ENCODE data around the gene NT5DC1. TPM values are rescaled to one million over a fixed set of nuclear protein-coding genes. Genes with fewer than 3 reads are reported as not detected.

NT5DC1 gene
- polyA plus RNA-seq, 2 of the 4 experiments (the other 2 are of a cell fraction) = 26.9 to 31.5 TPM

DNA sequence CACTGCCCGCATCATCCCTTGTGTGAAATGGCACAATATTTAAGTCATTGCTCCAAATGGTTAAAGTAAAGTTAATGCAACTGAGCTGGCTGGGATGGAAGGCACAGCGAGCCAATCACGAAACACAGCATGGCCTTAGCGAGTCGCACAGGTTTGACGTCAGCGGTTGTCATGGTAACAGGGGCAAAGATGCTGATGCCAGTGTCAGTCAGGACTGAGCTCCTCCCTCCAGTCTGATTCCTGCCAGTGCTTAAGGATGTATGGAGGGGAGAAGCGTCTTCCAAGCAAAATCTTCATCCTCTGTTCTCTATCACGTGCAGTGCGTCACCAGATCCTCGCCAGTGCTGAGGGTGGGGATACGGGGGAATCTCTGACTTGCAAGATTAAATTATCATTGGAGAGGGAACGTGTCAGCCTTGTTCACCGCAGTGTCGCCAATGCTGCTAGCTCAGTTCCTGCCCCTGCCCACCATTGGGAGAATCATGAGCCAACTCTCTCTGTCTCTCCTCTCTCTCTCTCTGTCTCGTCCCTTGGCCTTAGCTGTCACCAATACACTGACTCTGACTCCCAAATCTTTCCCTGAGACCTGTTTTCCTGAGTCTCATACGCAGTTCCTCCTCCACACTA lies 128.7 kb downstream of the NT5DC1 start:
- Histone ChIP-seq H3K9me3 (no peaks in the 10 kb centered on the region), H3K4me1 (no peaks in the 10 kb centered on the region), H3K4me2 (no peak overlapping the region), H3K4me3 (no peak overlapping the region), H3K27ac (no peak overlapping the region)
- peak in 1 of 2 experiments; percentile 80; a peak in 3 of 6 replicates for ATAC-seq
- peak in 1 of 2 experiments; percentile 40 for DNase-seq (ENCODE audit: low read depth in 1 of 2, low spot score in 1 of 2)
- ChIA-PET POLR2A (no interaction called here), CTCF (interaction anchor here (0.6 to 1.3 kb wide), 4 partner anchors 10 to 439 kb away, joined by 3 to 4 read pairs (median 4); partner anchors contain the start of gene ZUP1)
- no peak for FAIRE-seq
- 95% methylated on average over 17 of the region's 17 CpGs for WGBS (ENCODE audit: missing lambda C conversion rate)
- TF ChIP-seq REST (IDR thresholded peaks at IDR 0.05) (no peak), RFX5 (IDR thresholded peaks at IDR 0.05) (peak; percentile 96)

DNA sequence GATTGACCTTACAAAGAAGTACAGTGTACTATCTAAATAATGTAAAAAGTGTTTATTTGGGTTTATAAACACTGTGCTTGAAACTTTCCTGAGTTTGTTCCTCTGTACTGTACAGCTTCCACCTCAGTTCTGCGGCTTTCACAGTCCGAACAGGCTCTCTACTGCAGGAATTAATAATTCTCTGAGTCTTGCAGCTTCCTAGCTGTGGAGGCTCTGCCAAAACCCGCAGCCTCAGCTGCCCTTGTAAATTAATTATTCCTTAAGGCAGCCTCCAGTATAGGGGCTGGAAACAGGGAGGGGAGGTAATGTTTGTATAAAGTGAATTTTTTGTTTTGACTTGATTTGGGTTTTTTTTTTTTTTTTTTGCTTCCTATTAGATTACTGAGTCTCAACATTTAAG lies 134.0 kb downstream of the NT5DC1 start:
- ATAC-seq = no peak
- CTCF ChIA-PET = no interaction called here

GRCh38 chr6:116238083-116238482 lies 137.4 kb downstream of the NT5DC1 start:
- TF ChIP-seq, protein P1, sequence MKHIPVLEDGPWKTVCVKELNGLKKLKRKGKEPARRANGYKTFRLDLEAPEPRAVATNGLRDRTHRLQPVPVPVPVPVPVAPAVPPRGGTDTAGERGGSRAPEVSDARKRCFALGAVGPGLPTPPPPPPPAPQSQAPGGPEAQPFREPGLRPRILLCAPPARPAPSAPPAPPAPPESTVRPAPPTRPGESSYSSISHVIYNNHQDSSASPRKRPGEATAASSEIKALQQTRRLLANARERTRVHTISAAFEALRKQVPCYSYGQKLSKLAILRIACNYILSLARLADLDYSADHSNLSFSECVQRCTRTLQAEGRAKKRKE (CRISPR knock-in tag; IDR thresholded peaks at IDR 0.05; ENCODE audit: low read depth) = no peak
- TF ChIP-seq ELK1 (IDR thresholded peaks at IDR 0.05; ENCODE audit: low read depth, low read length) (no peak), SMC3 (IDR thresholded peaks at IDR 0.05) (no peak), BHLHE40 (IDR thresholded peaks at IDR 0.05; ENCODE audit: low read depth, low read length) (no peak), JUNB (IDR thresholded peaks at IDR 0.05) (no peak), ZNF302 (CRISPR knock-in tag; IDR thresholded peaks at IDR 0.05) (no peak), GATA3 (IDR thresholded peaks at IDR 0.05; ENCODE audit: borderline replicate concordance) (no peak), RARB (CRISPR knock-in tag; IDR thresholded peaks at IDR 0.05) (no peak), MAZ (IDR thresholded peaks at IDR 0.05; ENCODE audit: borderline replicate concordance, low read depth, low read length) (no peak), RCOR1 (IDR thresholded peaks at IDR 0.05; ENCODE audit: low read depth, low read length) (no peak), RNF2 (IDR thresholded peaks at IDR 0.05; ENCODE audit: borderline replicate concordance, low read depth) (no peak), EP300 (IDR thresholded peaks at IDR 0.05) (no peak), ZFP36 (IDR thresholded peaks at IDR 0.05; ENCODE audit: borderline replicate concordance, partially characterized antibody) (no peak), HDAC2 (IDR thresholded peaks at IDR 0.05) (no peak)
- H3K27ac ChIP-seq = no peak overlapping the region
- CTCF ChIA-PET = no interaction called here
- WGBS (ENCODE audit: missing lambda C conversion rate) = 83% methylated on average over 2 of the region's 2 CpGs
- POLR2A ChIA-PET = no interaction called here
- no peak for ATAC-seq
- H3K4me2 ChIP-seq = no peak overlapping the region
- FAIRE-seq = no peak
- H3K9me3 ChIP-seq = no peaks in the 10 kb centered on the region
- DNase-seq (ENCODE audit: low read depth in 1 of 2, low spot score in 1 of 2) = no peak
- H3K4me1 ChIP-seq = no peaks in the 10 kb centered on the region
- H3K4me3 ChIP-seq = no peak overlapping the region

More for the DNA sequence above, 134.0 kb downstream of the NT5DC1 start:
- DNase-seq (ENCODE audit: low read depth in 1 of 2, low spot score in 1 of 2) (no peak), FAIRE-seq (no peak)
- no peaks in the 10 kb centered on the region for H3K9me3 ChIP-seq
- POLR2A ChIA-PET = no interaction called here
- no peak overlapping the region for H3K27ac ChIP-seq
- H3K4me3 ChIP-seq = no peak overlapping the region
- WGBS (ENCODE audit: missing lambda C conversion rate) = 86% methylated on average over 3 of the region's 3 CpGs
- no peaks in the 10 kb centered on the region for H3K4me1 ChIP-seq
- TF ChIP-seq HOXA7 (CRISPR knock-in tag; IDR thresholded peaks at IDR 0.05) (no peak), USF2 (IDR thresholded peaks at IDR 0.05) (no peak), KDM1A (IDR thresholded peaks at IDR 0.05; ENCODE audit: low read depth) (no peak), TP53 (CRISPR knock-in tag; IDR thresholded peaks at IDR 0.05) (no peak), POLR2AphosphoS2 (conservative IDR thresholded peaks at IDR 0.05; ENCODE audit: low read length) (no peak), CEBPB (IDR thresholded peaks at IDR 0.05) (no peak), CBX8 (IDR thresholded peaks at IDR 0.05) (no peak), RNF2 (IDR thresholded peaks at IDR 0.05; ENCODE audit: borderline replicate concordance, low read depth) (no peak), RCOR1 (IDR thresholded peaks at IDR 0.05; ENCODE audit: low read depth, low read length) (no peak), SREBF2 (IDR thresholded peaks at IDR 0.05) (no peak)
- H3K4me2 ChIP-seq = no peak overlapping the region

Data from A549 (cell line).